ENCODE data around the gene NTN1.

Gene NTN1

GRCh38 chr17:9038380-9038779 is 17.1 kb downstream of the NTN1 start:
- TF ChIP-seq, protein P1, sequence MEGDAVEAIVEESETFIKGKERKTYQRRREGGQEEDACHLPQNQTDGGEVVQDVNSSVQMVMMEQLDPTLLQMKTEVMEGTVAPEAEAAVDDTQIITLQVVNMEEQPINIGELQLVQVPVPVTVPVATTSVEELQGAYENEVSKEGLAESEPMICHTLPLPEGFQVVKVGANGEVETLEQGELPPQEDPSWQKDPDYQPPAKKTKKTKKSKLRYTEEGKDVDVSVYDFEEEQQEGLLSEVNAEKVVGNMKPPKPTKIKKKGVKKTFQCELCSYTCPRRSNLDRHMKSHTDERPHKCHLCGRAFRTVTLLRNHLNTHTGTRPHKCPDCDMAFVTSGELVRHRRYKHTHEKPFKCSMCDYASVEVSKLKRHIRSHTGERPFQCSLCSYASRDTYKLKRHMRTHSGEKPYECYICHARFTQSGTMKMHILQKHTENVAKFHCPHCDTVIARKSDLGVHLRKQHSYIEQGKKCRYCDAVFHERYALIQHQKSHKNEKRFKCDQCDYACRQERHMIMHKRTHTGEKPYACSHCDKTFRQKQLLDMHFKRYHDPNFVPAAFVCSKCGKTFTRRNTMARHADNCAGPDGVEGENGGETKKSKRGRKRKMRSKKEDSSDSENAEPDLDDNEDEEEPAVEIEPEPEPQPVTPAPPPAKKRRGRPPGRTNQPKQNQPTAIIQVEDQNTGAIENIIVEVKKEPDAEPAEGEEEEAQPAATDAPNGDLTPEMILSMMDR (IDR thresholded peaks at IDR 0.05; ENCODE audit: extremely low read depth, missing control alignments): no peak

GRCh38 chr17:9044772-9045463 is 23.6 kb downstream of the NTN1 start:
- DNase-seq (ENCODE audit: low spot score): no peak
- TF ChIP-seq, protein P1 (IDR thresholded peaks at IDR 0.05; ENCODE audit: extremely low read depth, missing control alignments): no peak

More at GRCh38 chr17:9038380-9038779, 17.1 kb downstream of the NTN1 start:
- DNase-seq (ENCODE audit: low spot score): no peak

- TF ChIP-seq, protein P1 (IDR thresholded peaks at IDR 0.05; ENCODE audit: extremely low read depth, missing control alignments): no peak
- DNase-seq (ENCODE audit: low spot score): no peak
Measured at GRCh38 chr17:9050801-9051401, 29.6 kb downstream of the NTN1 start.

- TF ChIP-seq, protein P1 (IDR thresholded peaks at IDR 0.05; ENCODE audit: extremely low read depth, missing control alignments): no peak
- no peak for DNase-seq (ENCODE audit: low spot score)
Measured at GRCh38 chr17:9051561-9051960, 30.3 kb downstream of the NTN1 start.

- no peak for DNase-seq (ENCODE audit: low spot score)
- TF ChIP-seq, protein P1 (IDR thresholded peaks at IDR 0.05; ENCODE audit: extremely low read depth, missing control alignments): no peak
Measured at GRCh38 chr17:9052921-9053320, 31.6 kb downstream of the NTN1 start.

DNA sequence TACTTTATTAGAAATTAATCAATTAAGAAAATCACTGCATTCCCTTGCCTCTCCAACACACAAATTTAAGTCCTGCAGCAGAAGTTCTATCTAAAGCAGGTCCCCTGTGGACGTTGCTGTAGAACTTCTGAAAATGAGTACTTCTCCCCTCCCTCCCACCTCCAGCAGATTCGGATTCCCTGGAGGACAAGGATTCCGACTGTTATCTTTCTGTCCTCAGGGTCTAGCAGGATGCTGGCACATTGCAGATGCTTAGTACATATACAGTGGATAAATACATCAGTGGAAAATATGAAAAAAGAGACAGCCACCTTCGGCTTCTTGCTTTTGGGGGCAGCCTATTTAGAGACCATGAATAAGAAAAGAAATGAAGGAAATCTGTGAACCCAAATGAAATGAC is 32.1 kb downstream of the NTN1 start:
- DNase-seq (ENCODE audit: low spot score): no peak
- TF ChIP-seq, protein P1 (IDR thresholded peaks at IDR 0.05; ENCODE audit: extremely low read depth, missing control alignments): no peak

GRCh38 chr17:9054126-9054975 is 33.0 kb downstream of the NTN1 start:
- TF ChIP-seq, protein P1 (IDR thresholded peaks at IDR 0.05; ENCODE audit: extremely low read depth, missing control alignments): no peak
- DNase-seq (ENCODE audit: low spot score): no peak

All from GM20000 (cell line).